ENCODE data around the gene HEXB. TPM values are rescaled to one million over a fixed set of nuclear protein-coding genes. Genes with fewer than 3 reads are reported as not detected.
"Not testable (repeated sequence)": the region's sequence is repeated elsewhere in the genome, so short reads cannot be mapped to it uniquely, and the experiment has no call there.

The HEXB gene
- total RNA-seq, 2 experiments from 2014 or later = 68.5 to 70.6 TPM

DNA sequence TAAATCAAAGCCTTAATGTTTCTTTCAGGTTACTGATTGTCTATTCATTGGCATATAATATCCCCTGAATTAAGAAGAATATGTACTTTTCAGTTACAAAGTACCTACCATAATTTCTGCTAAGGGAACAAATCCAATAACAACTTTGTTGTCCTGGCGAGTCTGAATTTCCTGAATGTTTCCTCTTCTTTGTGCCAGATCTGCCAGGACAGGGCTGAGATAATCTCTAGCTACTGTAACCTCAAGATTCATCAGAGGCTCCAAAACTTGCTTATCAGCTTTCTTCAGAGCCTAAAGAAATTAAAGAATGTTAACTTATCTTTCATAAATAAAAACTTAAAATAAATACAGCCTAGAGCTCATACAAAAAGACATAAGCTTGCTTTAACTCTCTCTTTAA, 37.2 kb downstream of the HEXB start:
- no peak for ATAC-seq (ENCODE audit: low read depth)

DNA sequence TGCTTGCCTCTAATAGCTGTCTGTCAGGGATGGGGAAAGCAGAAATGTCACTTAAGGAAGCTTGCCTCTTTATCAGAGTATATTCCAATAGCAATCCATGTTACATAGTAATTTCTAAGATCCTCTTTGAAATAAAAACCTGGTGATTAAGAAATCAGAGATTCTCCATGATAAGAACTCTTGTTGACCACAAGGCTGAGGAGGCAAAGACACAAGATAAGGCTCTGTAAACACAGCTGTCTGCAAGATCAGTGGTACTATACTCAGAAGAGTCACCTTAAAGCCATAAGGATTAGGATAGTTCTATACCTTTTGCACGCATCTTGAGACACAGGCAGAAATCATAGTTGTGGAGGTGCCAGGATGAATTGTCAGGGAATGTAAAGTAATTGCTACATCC, 40.3 kb downstream of the HEXB start:
- H3K9me3 Mint-ChIP-seq = peaks cover 2% of the 10 kb centered on the region
- H3K36me3 Mint-ChIP-seq = peaks cover 41% of the 10 kb centered on the region
- ATAC-seq (ENCODE audit: low read depth) (no peak), DNase-seq (no peak)
- no peaks in the 10 kb centered on the region for H3K27me3 Mint-ChIP-seq
- peaks cover 3% of the 10 kb centered on the region for H3K4me1 Mint-ChIP-seq
- POLR2A ChIA-PET = no interaction called here
- H3K27ac Mint-ChIP-seq = no peak overlapping the region
- H3K4me3 Mint-ChIP-seq = no peak overlapping the region

More for the DNA sequence above, 37.2 kb downstream of the HEXB start:
- Mint-ChIP-seq H3K36me3 (peaks cover 44% of the 10 kb centered on the region), H3K27me3 (no peaks in the 10 kb centered on the region), H3K27ac (no peak overlapping the region), H3K4me3 (no peak overlapping the region), H3K9me3 (peaks cover 2% of the 10 kb centered on the region), H3K4me1 (peaks cover 3% of the 10 kb centered on the region)
- DNase-seq = no peak
- POLR2A ChIA-PET = no interaction called here

DNA sequence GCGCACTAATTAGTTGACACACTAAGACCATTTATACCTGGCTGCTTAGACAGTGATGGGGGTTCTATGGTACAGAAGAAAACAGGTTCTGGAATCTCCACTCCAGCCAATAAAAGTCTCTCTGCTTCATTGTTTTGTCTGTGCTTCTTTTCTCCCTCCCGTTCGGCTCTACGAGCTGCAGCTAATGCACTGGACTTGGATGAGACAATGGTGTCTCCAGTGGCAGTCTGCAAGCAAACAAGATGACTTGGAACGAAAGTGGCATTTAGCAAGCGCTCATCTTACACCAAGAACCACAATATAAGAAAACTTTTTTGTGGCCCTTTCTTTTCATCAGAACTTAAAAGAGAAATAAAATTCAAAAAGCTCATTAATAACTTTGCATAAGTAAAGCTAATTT, 51.7 kb downstream of the HEXB start:
- H3K9me3 Mint-ChIP-seq = no peaks in the 10 kb centered on the region
- peaks cover 14% of the 10 kb centered on the region for H3K36me3 Mint-ChIP-seq
- POLR2A ChIA-PET = no interaction called here
- ATAC-seq (ENCODE audit: low read depth) (no peak), DNase-seq (no peak)
- no peak overlapping the region for H3K27ac Mint-ChIP-seq
- no peak overlapping the region for H3K4me3 Mint-ChIP-seq
- no peaks in the 10 kb centered on the region for H3K4me1 Mint-ChIP-seq
- H3K27me3 Mint-ChIP-seq = no peaks in the 10 kb centered on the region

DNA sequence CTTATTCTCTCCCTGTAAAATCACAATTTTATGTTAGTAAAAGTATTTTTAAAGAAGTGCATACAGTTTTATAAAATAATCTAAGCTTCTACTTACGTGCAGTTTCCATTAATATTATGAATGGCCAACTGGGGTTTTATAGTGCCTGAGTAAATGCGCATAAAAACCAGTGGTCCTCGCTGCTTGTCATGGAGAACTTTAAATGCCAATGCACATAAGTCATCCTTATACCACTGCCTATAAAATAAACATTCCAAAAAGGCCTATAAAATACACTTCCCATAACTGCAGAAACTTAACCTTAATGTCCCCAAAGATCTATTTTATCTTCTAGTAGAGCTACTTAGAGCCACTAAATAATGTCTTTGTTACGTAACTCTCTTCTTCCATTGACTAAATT, 53.4 kb downstream of the HEXB start:
- Mint-ChIP-seq H3K27ac (no peak overlapping the region), H3K9me3 (no peaks in the 10 kb centered on the region), H3K27me3 (no peaks in the 10 kb centered on the region), H3K4me1 (no peaks in the 10 kb centered on the region), H3K4me3 (no peak overlapping the region), H3K36me3 (peaks cover 11% of the 10 kb centered on the region)
- POLR2A ChIA-PET = no interaction called here
- ATAC-seq (ENCODE audit: low read depth) = no peak
- no peak for DNase-seq

DNA sequence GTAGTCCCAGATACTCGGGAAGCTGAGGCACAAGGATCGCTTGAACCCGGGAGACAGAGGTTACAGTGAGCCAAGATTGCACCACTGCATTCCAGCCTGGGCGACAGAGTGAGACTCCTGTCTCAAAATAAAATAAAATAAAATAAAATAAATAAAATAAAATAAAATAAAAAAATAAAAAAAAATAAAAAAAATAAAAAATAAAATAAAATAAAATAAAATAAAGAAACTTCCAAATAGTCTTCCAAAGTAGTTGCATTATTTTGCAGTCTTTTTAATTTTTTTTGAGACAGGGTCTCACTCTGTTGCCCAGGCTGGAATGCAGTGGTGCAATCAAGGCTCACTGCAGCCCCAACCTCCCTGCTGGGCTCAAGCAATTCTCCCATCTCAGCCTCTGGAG, 63.7 kb downstream of the HEXB start:
- H3K4me1 Mint-ChIP-seq; ATAC-seq (ENCODE audit: low read depth); H3K27ac Mint-ChIP-seq; POLR2A ChIA-PET; DNase-seq; H3K27me3 Mint-ChIP-seq; H3K4me3 Mint-ChIP-seq; H3K9me3 Mint-ChIP-seq: not testable (repeated sequence)
- H3K36me3 Mint-ChIP-seq = peaks cover 29% of the 10 kb centered on the region

DNA sequence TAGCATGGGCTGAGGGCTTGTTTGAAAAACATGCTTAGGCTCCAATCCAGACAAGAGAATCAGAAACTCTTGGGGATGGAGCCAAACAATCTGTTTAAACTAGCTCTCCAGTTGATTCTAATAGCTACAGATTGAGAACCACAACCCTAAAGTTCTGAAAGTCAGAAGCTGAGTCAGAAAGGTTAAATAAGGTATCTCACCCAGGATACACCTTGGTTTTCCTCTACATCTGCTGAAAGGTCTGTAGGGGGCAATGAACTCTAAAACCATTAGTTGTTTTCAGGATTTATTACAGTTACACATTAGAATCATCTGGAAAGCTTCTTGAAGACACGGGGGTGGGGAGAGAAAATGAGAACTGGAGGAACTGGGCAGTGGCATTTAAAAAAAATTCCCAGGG, 76.2 kb downstream of the HEXB start:
- no peak for ATAC-seq (ENCODE audit: low read depth)
- POLR2A ChIA-PET = no interaction called here
- Mint-ChIP-seq H3K4me1 (peaks cover 15% of the 10 kb centered on the region), H3K27me3 (no peaks in the 10 kb centered on the region), H3K27ac (no peak overlapping the region), H3K4me3 (no peak overlapping the region), H3K36me3 (peaks cover 22% of the 10 kb centered on the region), H3K9me3 (peaks cover 5% of the 10 kb centered on the region)
- no peak for DNase-seq

DNA sequence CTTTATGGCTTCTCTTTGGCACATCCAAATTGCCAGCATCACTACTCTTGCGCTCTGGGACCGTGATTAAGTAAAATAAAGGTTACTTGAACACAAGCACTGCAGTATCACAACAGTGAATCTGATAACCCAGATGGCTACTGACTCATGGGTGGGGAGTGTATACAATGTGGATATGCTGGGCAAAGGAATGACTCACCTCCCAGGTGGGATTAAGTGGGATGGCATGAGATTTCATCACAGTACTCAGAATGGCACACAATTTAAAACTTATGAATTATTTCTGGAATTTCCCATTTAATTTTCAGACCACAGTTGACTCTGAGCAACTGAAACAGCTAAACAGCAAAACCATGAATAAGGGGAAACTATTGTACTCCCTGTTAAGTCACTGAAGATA, 77.6 kb downstream of the HEXB start:
- H3K36me3 Mint-ChIP-seq = peaks cover 14% of the 10 kb centered on the region
- ATAC-seq (ENCODE audit: low read depth) = no peak
- DNase-seq = no peak
- H3K27ac Mint-ChIP-seq = no peak overlapping the region
- no peaks in the 10 kb centered on the region for H3K27me3 Mint-ChIP-seq
- H3K4me3 Mint-ChIP-seq = no peak overlapping the region
- no peaks in the 10 kb centered on the region for H3K9me3 Mint-ChIP-seq
- POLR2A ChIA-PET = no interaction called here
- H3K4me1 Mint-ChIP-seq = peaks cover 15% of the 10 kb centered on the region

DNA sequence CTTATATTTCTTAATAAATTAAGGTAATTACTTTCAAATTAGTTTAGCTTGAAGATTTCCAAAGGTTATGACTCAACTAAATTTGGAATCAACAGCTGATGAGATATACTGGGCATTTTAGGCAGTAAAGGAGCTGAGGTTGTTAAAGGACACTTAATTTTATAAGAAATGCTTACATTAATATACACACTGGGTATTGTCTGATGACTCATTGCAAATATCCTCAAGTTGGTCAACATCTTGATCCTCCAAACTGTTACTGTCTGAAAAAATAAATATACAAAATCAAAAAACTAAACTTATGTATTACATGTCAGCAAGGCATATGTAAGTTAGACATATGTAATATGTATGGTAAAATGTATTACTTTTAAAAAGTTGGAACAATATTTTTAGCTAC, 78.5 kb downstream of the HEXB start:
- no peak overlapping the region for H3K27ac Mint-ChIP-seq
- POLR2A ChIA-PET = no interaction called here
- H3K4me1 Mint-ChIP-seq = peaks cover 20% of the 10 kb centered on the region
- H3K4me3 Mint-ChIP-seq = no peak overlapping the region
- no peak for DNase-seq
- ATAC-seq (ENCODE audit: low read depth) = no peak
- no peaks in the 10 kb centered on the region for H3K27me3 Mint-ChIP-seq
- H3K9me3 Mint-ChIP-seq = no peaks in the 10 kb centered on the region
- H3K36me3 Mint-ChIP-seq = peaks cover 10% of the 10 kb centered on the region

DNA sequence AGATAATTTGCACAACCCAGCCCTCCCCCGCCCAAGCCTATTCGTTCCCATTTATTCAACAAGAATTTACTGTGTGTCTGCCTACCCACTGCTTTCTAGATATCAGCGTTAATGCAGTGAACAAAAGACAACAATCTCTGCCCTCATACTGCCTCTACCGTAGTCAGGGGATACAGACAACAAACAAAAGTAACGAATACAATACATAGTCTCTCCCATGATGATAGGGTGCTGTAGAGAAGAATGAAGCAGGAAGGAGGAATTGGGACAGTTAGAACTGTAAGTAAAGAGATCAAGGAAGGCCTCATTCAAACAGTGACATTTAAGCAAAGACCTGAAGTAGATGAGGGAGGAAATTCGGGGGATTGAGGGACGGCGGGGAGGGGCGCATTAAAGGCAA, 80.2 kb downstream of the HEXB start:
- ATAC-seq (ENCODE audit: low read depth) = no peak
- H3K4me1 Mint-ChIP-seq = peaks cover 24% of the 10 kb centered on the region
- POLR2A ChIA-PET = no interaction called here
- H3K9me3 Mint-ChIP-seq = no peaks in the 10 kb centered on the region
- peaks cover 10% of the 10 kb centered on the region for H3K36me3 Mint-ChIP-seq
- H3K27ac Mint-ChIP-seq = peak overlapping the region; percentile 5
- DNase-seq = no peak
- H3K27me3 Mint-ChIP-seq = no peaks in the 10 kb centered on the region
- H3K4me3 Mint-ChIP-seq = peak overlapping the region; percentile 21

DNA sequence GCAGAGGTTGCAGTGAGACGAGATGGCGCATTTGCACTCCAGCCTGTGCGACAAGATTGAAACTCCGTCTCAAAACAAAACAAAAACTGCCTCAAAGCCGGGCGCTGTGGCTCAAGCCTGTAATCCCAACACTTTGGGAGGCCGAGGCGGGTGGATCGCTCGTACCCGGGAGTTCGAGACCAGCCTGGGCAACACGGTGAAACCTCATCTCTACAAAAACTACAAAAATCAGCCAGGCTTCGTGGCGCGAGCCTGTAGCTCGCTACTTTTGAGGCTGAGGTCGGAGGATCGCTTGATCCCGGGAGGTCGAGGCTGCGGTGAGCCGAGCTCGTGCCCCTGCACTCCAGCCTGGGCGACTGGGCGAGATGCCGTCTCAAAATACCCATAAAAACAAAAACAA, 80.9 kb downstream of the HEXB start:
- DNase-seq (no peak), ATAC-seq (ENCODE audit: low read depth) (no peak)
- H3K36me3 Mint-ChIP-seq = peaks cover 12% of the 10 kb centered on the region
- H3K27ac Mint-ChIP-seq = peak overlapping the region; percentile 96
- no peaks in the 10 kb centered on the region for H3K9me3 Mint-ChIP-seq
- POLR2A ChIA-PET = no interaction called here
- H3K4me1 Mint-ChIP-seq = peaks cover 25% of the 10 kb centered on the region
- no peaks in the 10 kb centered on the region for H3K27me3 Mint-ChIP-seq
- peak overlapping the region; percentile 94 for H3K4me3 Mint-ChIP-seq

DNA sequence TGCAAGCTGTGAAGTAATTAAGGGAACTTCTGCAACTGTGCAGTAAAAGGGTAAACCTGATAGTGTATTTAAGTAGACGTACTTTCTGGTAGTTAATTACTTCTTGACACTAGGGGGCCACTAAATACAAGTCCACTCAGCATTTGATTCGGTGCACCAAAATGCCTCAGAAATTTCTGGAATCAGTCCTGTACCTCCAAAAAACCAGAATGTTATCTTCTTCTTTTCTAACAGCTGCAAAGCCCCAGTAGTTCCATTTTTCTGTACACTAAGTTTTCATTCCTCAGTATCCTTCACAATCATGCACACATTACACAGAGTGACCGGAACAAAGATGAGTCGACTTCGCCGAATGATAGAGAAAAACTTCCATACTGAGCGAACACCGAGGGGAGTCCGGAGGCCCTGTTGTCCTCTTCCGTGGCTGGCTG, 81.4 kb downstream of the HEXB start:
- H3K4me3 Mint-ChIP-seq = peak overlapping the region; percentile 94
- peak; percentile 34 for ATAC-seq (ENCODE audit: low read depth)
- H3K4me1 Mint-ChIP-seq = peaks cover 23% of the 10 kb centered on the region
- DNase-seq = no peak
- H3K27ac Mint-ChIP-seq = peak overlapping the region; percentile 96
- POLR2A ChIA-PET = interaction anchor here (0.5 to 1.3 kb wide), 6 partner anchors 80 to 1268 kb away, joined by 3 to 5 read pairs (median 4); partner anchors contain the start of genes BTF3 and HMGCR
- peaks cover 12% of the 10 kb centered on the region for H3K36me3 Mint-ChIP-seq
- H3K9me3 Mint-ChIP-seq = no peaks in the 10 kb centered on the region
- no peaks in the 10 kb centered on the region for H3K27me3 Mint-ChIP-seq

DNA sequence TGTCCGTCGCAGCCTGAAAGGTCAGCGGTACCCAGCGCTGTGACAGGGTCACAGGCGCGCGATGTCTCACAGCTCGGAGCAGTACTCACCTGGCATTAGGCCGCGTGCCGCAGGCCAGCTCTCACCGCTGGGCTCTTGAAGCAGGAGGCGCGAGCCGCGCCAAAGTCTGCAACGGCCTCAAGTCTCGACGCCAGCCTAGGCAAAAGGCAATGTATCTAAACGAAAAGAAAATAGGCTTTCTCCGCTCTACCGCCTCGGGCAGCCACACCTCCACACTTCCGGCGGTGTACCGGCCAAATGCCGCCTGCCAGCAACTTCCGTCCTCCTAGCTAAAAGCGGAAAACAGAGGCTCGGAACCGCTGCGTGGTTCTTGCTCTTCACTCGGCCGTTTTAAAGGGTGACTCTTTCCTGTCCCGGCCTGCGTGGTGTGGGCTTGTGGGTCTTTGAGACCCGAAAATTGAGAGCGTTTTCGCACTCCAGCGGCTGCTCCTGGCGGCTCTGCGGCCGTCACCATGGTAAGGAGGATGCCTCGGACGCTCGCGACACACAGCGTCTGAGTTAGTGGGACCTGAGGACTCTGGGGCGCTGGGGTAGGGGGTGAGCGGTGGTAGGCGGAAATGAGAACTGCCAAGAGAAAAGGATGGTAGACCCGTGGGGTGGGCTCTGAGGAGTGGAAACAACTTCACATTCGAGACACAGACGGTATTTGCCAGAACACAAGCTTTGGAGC, 82.0 kb downstream of the HEXB start, which contains the start of the genes GFM2 and NSA2:
TSS of gene GFM2 (minus strand) at position 269 of the 730 bp plus-strand sequence. CDS start 3,375 bp downstream, outside the sequence.
TSS of gene NSA2 (plus strand) at position 401 of the 730 bp plus-strand sequence. CDS start at position 513, 112 bp downstream.
- POLR2A ChIA-PET = interaction anchor here (0.5 to 1.3 kb wide), 7 partner anchors 80 to 1268 kb away, joined by 3 to 5 read pairs (median 3); partner anchors contain the start of genes BTF3 and HMGCR
- peaks cover 13% of the 10 kb centered on the region for H3K36me3 Mint-ChIP-seq
- peaks cover 20% of the 10 kb centered on the region for H3K4me1 Mint-ChIP-seq

DNA sequence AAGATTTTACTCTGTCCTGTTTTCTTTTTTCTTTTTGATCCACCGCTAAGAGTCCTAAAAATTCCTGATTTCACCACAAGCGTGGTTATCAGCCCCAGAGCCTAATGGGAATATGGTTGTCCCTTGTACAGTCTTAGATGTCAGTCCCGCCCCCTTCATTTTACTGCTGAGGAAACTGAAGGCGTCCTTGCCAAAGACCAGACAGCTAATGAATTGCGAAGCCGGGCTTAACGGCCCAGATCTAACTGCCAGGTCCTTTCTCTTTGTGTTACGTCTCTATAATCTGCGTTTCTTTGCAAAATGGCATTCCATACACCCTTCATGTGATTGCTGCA, 82.5 kb downstream of the HEXB start:
- Mint-ChIP-seq H3K36me3 (peaks cover 12% of the 10 kb centered on the region), H3K9me3 (no peaks in the 10 kb centered on the region), H3K4me3 (peak overlapping the region; percentile 94), H3K4me1 (peaks cover 18% of the 10 kb centered on the region), H3K27me3 (no peaks in the 10 kb centered on the region), H3K27ac (peak overlapping the region; percentile 96)
- ATAC-seq (ENCODE audit: low read depth) = no peak
- no peak for DNase-seq
- POLR2A ChIA-PET = interaction anchor here (0.8 to 1.3 kb wide), 4 partner anchors 81 to 1269 kb away, joined by 3 to 5 read pairs (median 4); partner anchors contain the start of gene BTF3

More for the DNA sequence above, 82.0 kb downstream of the HEXB start, which contains the start of the genes GFM2 and NSA2:
- DNase-seq (peak; percentile 92), ATAC-seq (ENCODE audit: low read depth) (peak; percentile 90)
- peak within 1 kb of the TSS; percentile 96 for H3K27ac Mint-ChIP-seq
- no peaks in the 10 kb centered on the region for H3K27me3 Mint-ChIP-seq
- H3K9me3 Mint-ChIP-seq = no peaks in the 10 kb centered on the region
- peak within 1 kb of the TSS; percentile 94 for H3K4me3 Mint-ChIP-seq

All from activated naive CD8-positive, alpha-beta T cell treated with anti-CD3 and anti-CD28 coated beads, Interleukin-2, amount 10 ng/mL, durations not matched to agents 7 days and 5 days (primary cell).